Activated T-cell treated with anti-CD3 and anti-CD28 coated beads, Interleukin-2, amount 50 U/mL, for 24 hours (primary cell): ENCODE data around the gene COL21A1.
"Not testable (repeated sequence)": the region's sequence is repeated elsewhere in the genome, so short reads cannot be mapped to it uniquely, and the experiment has no call there.

ENCODE experiments used
- DNase-seq: peaks from one replicate; pipeline ENCODE4 v3.0.0-alpha.2; 2020
- H3K27ac Mint-ChIP-seq: 2 replicates; pipeline ENCODE4 v1.8.0; 2020; ENCODE audit warnings: mild to moderate bottlenecking, mixed read lengths
- H3K27me3 Mint-ChIP-seq: 2 replicates; pipeline ENCODE4 v1.8.0; 2020; ENCODE audit warnings: mixed read lengths
- H3K36me3 Mint-ChIP-seq: 2 replicates; pipeline ENCODE4 v1.8.0; 2020; ENCODE audit warnings: low read depth, mixed read lengths
- H3K4me1 Mint-ChIP-seq: 2 replicates; pipeline ENCODE4 v1.8.0; 2020; ENCODE audit warnings: low read depth, mixed read lengths
- H3K4me3 Mint-ChIP-seq: 2 replicates; pipeline ENCODE4 v1.8.0; 2020; ENCODE audit warnings: mild to moderate bottlenecking, moderate library complexity, mixed read lengths
- H3K9me3 Mint-ChIP-seq: 2 replicates; pipeline ENCODE4 v1.8.0; 2020; ENCODE audit warnings: mixed read lengths

Gene COL21A1

DNA sequence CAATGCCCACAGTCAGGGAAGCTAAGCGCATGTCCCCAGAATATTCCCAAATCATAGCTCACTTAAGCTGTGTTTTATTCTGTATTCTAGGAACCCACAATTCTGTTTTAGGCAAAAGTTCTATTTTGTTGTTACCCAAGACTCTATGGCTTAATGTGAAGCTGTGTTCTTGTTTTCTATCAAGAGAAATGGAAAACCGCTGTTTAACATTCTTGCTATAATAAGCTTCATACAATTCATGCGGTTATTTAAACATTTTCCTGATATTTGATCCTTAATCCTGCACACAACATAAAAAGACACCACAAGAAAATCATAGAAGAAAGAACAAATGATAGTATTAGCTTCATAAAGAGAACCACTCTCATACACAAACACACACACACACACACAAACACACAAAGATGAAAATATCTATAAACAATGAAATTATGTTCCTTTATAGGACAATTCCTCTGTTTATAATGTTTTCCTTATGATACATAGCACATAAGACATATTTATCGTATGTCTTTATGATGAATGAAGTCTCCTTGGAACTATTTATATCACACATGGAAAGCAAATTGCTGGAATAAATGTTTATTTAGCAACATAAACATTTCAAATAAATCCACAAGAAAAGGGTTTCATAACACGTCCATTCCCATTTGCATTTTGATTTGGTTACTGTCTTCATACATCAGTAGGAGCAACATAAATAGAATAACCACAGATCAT, 16.4 kb upstream of the COL21A1 start:
- no peak for DNase-seq
- no peaks in the 10 kb centered on the region for H3K4me1 Mint-ChIP-seq
- H3K9me3 Mint-ChIP-seq: peaks cover 15% of the 10 kb centered on the region
- H3K4me3 Mint-ChIP-seq: no peak overlapping the region
- H3K36me3 Mint-ChIP-seq: no peaks in the 10 kb centered on the region
- no peak overlapping the region for H3K27ac Mint-ChIP-seq
- H3K27me3 Mint-ChIP-seq: no peaks in the 10 kb centered on the region

DNA sequence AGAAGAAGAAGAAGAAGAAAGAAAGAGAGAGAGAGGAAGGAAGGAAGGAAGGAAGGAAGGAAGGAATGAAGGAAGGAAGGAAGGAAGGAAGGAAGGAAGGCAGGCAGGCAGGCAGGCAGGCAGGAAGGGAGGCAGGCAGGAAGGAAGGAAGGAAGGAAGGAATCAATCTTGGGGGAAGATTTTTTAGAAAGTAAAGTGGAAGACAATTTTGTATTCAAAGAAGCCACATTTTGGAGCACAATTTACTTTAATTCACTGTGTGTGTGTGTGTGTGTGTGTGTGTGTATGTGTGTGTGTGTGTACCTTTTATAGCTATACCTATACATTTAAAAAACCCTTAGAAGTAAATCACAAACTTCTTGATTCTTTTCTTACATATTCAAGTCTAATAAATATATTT, 13.2 kb upstream of the COL21A1 start:
- not testable (repeated sequence) for H3K27me3 Mint-ChIP-seq, H3K4me3 Mint-ChIP-seq, DNase-seq, H3K4me1 Mint-ChIP-seq, H3K36me3 Mint-ChIP-seq, H3K9me3 Mint-ChIP-seq, H3K27ac Mint-ChIP-seq

DNA sequence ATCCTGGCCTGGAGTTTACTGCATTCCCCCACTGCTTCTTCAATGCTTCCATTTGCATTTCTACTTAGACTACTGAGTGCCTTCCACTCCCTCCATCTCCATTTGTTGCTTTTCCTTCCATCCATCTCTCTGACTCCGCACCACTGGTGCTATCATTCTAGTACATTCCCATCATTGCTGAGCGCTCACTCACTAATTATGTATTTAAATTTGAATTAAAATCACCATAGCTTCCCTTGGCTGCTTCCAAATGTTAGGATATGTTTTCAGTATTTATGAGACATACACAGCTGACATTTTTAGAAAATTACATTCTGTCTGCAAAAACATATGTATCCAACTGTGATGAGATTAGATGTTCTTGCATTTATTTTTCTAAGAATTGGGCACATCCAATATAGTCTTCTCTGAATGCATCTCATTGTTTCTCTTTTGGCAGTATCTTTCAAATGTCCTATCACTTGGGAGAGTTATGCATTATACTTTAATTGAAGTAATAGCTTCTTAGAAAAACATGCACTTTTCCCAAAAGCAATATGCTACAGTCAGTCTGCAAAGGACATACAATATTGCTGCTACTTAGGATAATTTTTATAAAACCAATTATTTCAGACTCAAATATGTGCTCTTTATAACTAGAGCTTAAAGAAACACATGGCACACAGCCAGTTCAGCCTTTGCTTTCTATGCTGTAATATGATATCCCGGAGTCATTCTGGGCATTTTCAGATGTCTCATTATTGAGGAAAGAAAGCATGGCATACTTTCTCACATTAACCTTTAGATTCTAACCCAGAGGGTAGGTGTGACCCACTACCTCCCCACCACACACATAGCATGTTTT, 12.1 kb upstream of the COL21A1 start:
- Mint-ChIP-seq H3K36me3 (no peaks in the 10 kb centered on the region), H3K27ac (no peak overlapping the region), H3K9me3 (peaks cover 5% of the 10 kb centered on the region), H3K27me3 (no peaks in the 10 kb centered on the region), H3K4me1 (no peaks in the 10 kb centered on the region), H3K4me3 (no peak overlapping the region)
- DNase-seq: no peak

DNA sequence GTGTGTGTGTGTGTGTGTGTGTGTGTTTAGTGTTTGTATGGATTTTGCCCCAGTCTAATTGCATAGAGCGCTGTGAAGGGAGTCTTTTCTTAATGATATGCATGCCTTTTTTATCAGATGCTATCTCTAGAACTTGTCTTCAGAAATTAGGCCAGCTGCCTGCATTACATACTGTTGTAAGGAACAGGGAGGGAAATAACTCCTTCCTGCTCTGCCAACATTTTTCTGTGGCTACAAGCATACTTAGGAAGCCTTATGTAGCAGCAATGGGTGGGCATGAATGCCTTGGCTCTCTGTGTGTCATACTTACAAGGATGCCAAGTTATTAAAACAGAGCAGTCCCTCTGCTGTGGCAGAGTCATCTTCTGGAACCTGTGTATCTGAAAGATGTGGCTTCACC, 8.0 kb upstream of the COL21A1 start:
- no peaks in the 10 kb centered on the region for H3K36me3 Mint-ChIP-seq
- H3K4me3 Mint-ChIP-seq: no peak overlapping the region
- no peaks in the 10 kb centered on the region for H3K4me1 Mint-ChIP-seq
- no peaks in the 10 kb centered on the region for H3K27me3 Mint-ChIP-seq
- no peaks in the 10 kb centered on the region for H3K9me3 Mint-ChIP-seq
- no peak overlapping the region for H3K27ac Mint-ChIP-seq
- DNase-seq: no peak

DNA sequence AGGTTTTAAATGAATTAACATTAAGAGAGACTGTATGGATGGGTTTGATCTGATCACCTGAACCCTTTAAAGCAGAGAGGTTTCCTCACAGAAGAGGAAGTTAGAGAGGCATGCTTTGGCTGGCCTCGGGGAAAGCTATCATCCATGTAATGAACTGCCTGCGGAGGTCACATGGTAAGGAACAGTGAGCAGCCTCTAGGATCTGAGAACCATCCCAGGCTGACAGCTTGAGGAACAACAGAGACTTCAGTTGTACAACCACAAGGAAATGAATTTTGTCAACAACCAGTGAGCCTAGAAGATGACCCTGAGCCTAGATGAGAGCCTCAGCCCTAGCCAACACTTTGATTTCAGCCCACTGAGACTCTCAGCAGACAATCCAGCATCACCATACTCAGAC, 2.9 kb upstream of the COL21A1 start:
- no peak overlapping the region for H3K27ac Mint-ChIP-seq
- H3K4me3 Mint-ChIP-seq: no peak overlapping the region
- no peak for DNase-seq
- no peaks in the 10 kb centered on the region for H3K9me3 Mint-ChIP-seq
- H3K4me1 Mint-ChIP-seq: no peaks in the 10 kb centered on the region
- H3K36me3 Mint-ChIP-seq: no peaks in the 10 kb centered on the region
- H3K27me3 Mint-ChIP-seq: peaks cover 9% of the 10 kb centered on the region

DNA sequence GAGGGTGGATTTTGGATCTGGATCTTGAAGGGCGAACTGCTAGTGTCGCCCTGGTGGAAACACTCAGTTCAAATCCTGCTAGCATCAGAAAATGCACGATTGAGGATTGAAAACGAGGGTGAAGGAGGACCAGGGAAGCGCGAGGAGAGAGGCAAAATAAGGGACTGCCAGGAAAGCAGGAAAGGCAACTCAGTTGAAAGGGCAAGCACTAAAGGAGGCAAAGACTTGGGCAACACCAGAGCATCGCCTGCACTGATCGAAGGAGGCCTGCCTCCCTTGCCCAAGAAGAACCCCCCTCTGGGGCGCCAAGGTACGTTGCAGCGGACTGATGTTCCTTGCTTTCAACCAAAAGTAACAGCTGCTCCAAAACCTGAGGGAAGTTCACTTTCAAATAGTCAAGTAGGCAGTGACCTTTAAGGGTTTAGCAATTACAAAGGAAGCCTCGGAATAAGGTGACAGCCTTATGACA, 308 bp upstream of the COL21A1 start:
- DNase-seq: no peak
- no peaks in the 10 kb centered on the region for H3K9me3 Mint-ChIP-seq
- peaks cover 9% of the 10 kb centered on the region for H3K27me3 Mint-ChIP-seq
- no peak overlapping the region for H3K4me3 Mint-ChIP-seq
- no peaks in the 10 kb centered on the region for H3K36me3 Mint-ChIP-seq
- no peak overlapping the region for H3K27ac Mint-ChIP-seq
- H3K4me1 Mint-ChIP-seq: no peaks in the 10 kb centered on the region

DNA sequence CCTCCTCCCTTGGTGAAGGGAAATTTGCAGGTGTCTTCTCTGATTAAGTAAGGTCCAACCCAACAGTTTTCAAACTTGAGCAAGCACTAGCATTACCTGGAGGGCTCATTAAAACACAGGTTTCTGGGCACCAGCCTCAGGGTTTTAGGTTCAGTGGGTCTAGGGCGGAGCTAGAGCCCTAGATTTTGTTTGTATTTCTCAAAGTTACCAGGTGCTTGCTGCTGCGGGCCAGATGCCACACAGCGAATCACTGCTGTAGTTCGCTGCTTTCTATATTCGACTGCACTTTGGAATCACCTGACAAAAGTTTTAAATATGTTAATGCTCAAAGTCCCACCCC, 869 bp downstream of the COL21A1 start:
- Mint-ChIP-seq H3K4me3 (no peak overlapping the region), H3K36me3 (no peaks in the 10 kb centered on the region), H3K27ac (no peak overlapping the region), H3K27me3 (peaks cover 9% of the 10 kb centered on the region), H3K4me1 (no peaks in the 10 kb centered on the region), H3K9me3 (no peaks in the 10 kb centered on the region)
- DNase-seq: no peak

DNA sequence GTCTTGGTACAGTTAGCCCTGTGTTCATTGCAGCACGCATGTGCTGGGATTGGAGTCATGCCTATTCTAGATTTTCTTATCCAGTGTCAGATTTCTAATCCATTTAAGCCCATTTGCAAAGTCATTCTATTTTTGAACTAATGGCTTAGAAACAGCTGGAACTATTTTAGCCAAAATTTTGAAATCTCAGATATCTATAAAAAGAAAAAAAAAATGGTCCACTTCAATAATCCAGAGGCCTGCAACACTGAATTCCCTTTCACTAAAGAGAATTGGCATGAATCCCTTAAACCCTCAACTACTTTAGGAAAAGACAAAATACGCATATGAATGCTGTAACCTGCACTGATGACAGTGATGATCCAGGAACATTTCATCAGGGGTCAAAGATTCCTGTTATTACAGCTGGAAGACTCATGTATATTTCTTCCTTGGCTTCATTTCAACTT, 1.5 kb downstream of the COL21A1 start:
- Mint-ChIP-seq H3K27ac (no peak overlapping the region), H3K9me3 (no peaks in the 10 kb centered on the region), H3K4me3 (no peak overlapping the region), H3K4me1 (no peaks in the 10 kb centered on the region), H3K36me3 (no peaks in the 10 kb centered on the region), H3K27me3 (peaks cover 9% of the 10 kb centered on the region)
- DNase-seq: no peak

DNA sequence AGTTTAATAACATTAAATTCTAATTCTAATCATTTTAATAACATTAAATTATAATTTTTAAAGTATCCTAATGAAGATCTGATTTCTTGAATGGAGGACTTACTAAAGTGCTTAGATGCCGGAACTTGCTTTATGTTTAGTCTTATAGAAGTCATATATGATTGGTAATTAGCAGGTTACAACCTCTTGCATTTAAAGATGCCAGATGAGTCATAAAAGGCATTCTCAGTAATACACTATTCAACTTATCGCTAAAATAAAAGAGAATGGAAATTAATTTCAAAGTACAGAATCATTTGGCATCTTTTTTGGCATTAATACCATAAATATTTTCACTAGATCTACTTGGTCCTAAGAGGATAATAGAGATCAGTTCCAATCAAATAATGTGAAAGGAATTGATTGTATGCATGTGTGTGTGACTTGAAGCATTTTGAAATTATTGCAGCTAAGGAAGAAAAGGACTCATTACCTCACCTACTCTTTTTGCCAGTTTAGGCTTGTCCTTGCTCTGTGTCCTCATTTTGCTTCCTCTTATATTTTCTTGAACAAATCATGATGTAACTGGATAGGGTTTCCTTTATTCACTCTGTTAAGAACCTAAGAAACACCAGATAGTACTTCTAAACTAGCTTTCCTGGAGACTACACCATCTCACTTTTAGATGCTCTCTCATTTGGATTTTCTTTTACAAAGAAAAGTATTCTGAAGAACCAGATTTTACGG, 2.7 kb downstream of the COL21A1 start:
- Mint-ChIP-seq H3K4me3 (no peak overlapping the region), H3K27me3 (peaks cover 9% of the 10 kb centered on the region), H3K9me3 (no peaks in the 10 kb centered on the region), H3K27ac (no peak overlapping the region), H3K36me3 (no peaks in the 10 kb centered on the region), H3K4me1 (no peaks in the 10 kb centered on the region)
- no peak for DNase-seq

DNA sequence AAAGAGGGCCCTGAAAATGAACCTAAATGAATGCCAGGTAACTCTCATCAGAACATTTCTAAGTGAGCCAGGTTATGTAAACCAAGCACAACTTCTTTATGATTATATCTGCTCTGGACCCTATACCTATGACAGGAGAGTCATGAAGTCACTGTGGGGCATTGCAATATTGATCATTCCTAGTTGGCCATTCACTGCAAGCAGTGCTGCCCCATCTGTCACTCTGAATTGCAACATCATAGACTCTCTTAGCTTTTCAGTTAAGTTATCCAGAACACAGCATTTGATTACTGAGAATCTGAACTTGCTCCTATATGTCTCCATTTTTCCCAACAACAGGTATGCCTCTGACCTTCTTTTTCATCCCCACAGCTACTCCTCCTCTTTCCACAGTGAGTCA, 3.3 kb downstream of the COL21A1 start:
- no peak for DNase-seq
- Mint-ChIP-seq H3K27ac (no peak overlapping the region), H3K27me3 (peaks cover 9% of the 10 kb centered on the region), H3K9me3 (no peaks in the 10 kb centered on the region), H3K4me3 (no peak overlapping the region), H3K4me1 (no peaks in the 10 kb centered on the region), H3K36me3 (no peaks in the 10 kb centered on the region)

DNA sequence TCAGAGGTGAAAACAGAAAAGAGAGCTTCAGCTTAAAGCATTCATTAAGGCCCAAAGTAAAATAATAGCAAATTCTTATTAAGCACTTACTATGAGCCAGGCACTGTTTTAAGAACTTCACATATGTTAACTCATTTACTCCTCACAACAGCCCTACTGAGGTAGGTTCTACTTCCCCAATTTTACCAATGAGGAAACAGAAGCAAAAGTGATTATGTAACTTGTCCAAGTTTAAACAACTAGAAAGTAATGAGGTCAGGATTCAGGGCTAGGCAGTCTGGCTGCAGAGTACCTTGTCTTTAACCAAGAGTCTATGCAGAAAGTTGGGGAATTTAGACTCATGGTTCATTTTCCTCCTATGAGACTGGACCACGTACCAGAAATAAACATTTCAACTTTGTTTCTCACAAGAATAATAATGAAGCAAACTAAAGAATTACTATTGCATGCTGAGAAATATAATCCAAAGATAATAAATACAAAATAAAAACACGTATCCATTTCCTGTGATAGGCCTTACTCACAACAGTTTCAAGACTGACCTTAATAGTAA, 3.8 kb downstream of the COL21A1 start:
- DNase-seq: no peak
- Mint-ChIP-seq H3K4me3 (no peak overlapping the region), H3K9me3 (no peaks in the 10 kb centered on the region), H3K27ac (no peak overlapping the region), H3K36me3 (no peaks in the 10 kb centered on the region), H3K4me1 (no peaks in the 10 kb centered on the region), H3K27me3 (peaks cover 9% of the 10 kb centered on the region)

DNA sequence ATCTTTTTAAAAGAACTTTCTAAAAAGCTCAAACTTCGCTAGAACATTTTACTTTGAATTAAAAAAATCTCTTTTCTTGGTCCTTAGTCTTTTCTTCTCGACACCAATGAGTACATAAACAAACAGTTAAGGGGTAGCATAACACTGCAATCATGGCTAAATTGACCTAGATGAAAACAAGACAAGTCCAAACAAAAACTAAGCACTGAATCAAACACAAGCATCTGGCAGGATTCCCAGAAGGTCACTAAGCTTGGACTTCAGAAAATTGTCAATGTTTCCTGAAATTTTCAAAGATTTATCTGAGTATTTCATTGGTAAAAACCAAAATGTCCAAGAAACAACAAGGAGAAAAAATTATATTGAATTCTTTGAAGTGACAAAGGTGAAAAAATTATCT, 5.0 kb downstream of the COL21A1 start:
- Mint-ChIP-seq H3K9me3 (no peaks in the 10 kb centered on the region), H3K4me1 (no peaks in the 10 kb centered on the region), H3K27ac (no peak overlapping the region), H3K27me3 (peaks cover 4% of the 10 kb centered on the region), H3K4me3 (no peak overlapping the region), H3K36me3 (no peaks in the 10 kb centered on the region)
- no peak for DNase-seq

DNA sequence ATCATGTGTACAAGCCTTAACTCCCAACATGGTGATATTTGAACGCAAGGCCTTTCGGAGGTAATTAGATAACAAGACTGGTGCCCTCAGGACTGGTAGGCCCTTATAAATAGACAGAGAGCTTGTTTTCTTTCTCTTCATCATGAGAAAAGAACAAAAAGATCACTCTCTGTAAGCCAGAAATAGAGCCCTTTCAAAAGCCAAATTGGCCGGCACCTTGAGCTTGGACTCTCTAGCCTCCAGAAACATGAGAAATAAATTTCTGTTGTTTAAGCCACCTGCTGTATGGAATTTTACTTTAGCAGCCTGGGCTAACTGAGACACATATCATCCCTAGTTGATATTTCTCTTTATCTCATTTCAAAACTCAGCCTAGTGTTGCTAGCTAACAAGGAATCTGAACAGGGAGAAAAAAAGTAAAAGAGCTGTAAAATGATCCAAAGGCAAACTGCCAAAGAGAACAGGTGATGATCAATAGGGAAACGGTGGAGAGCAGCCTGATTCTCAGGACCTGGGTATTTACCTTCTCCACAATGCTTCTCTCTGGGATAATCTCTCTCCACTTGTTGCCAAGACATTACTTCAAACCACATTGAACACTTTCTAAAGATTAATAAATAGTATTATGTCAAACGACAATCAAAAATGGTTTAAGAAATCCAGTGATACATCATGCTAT, 6.1 kb downstream of the COL21A1 start:
- no peaks in the 10 kb centered on the region for H3K9me3 Mint-ChIP-seq
- H3K36me3 Mint-ChIP-seq: no peaks in the 10 kb centered on the region
- no peak overlapping the region for H3K27ac Mint-ChIP-seq
- no peak for DNase-seq
- H3K4me3 Mint-ChIP-seq: no peak overlapping the region
- no peaks in the 10 kb centered on the region for H3K4me1 Mint-ChIP-seq
- H3K27me3 Mint-ChIP-seq: no peaks in the 10 kb centered on the region

DNA sequence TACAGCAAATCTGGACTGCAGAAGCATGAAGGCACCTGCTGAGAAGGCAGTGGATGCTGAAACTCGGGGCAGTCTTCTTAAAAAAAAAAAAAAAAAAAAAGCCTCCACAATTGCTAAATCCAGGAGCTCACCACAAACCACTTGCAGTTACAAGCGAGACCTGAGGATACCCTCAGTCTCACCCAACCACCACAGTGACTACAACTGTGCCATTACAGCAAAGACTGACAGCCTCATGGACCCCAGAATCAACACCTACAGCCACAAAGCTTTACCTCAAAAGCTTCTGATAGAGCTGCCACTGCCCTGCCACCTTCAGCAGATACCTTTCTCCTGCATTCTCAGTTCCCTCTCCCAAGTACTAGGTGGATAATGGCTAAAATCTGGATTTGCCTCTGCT, 9.0 kb downstream of the COL21A1 start:
- Mint-ChIP-seq H3K36me3 (no peaks in the 10 kb centered on the region), H3K27ac (no peak overlapping the region), H3K4me1 (no peaks in the 10 kb centered on the region), H3K4me3 (no peak overlapping the region), H3K9me3 (peaks cover 5% of the 10 kb centered on the region), H3K27me3 (no peaks in the 10 kb centered on the region)
- DNase-seq: no peak
